ENCODE results near the gene RASSF3. TPM values are rescaled to one million over a fixed set of nuclear protein-coding genes. Genes with fewer than 3 reads are reported as not detected.

The RASSF3 gene
- total and polyA plus RNA-seq, 4 donors = 26.7 to 60.9 (median 33.5) TPM

GRCh38 chr12:64569923-64570691 is 40.2 kb upstream of the RASSF3 start:
- no peak for TF ChIP-seq CTCF (IDR thresholded peaks at IDR 0.05; ENCODE audit: control extremely low read depth, extremely low read depth)
- Histone ChIP-seq H3K4me1 (ENCODE audit: control insufficient read depth in 5 of 5, insufficient read depth in 5 of 5, low read length in 5 of 5) (peaks cover 0 to 8% (median 0%) of the 10 kb centered on the region in 5 donors), H3K27ac (ENCODE audit: low read depth in 1 of 2, low read length in 1 of 2) (no peak overlapping the region), H3K36me3 (ENCODE audit: control insufficient read depth in 4 of 4, insufficient read depth in 4 of 4, low read length in 4 of 4) (no peaks in the 10 kb centered on the region), H3K9ac (ENCODE audit: insufficient read depth in 1 of 2, low read length in 2 of 2) (no peak overlapping the region), H3K9me3 (ENCODE audit: control insufficient read depth in 4 of 4, insufficient read depth in 3 of 4, low read length in 3 of 4) (peaks cover 0 to 4% (median 2%) of the 10 kb centered on the region in 4 donors), H3K27me3 (ENCODE audit: control insufficient read depth in 3 of 3, insufficient read depth in 3 of 3, low read length in 2 of 3) (no peaks in the 10 kb centered on the region), H3K4me3 (no peak overlapping the region)
- 84 to 92% methylated on average over 6 of the region's 6 CpGs for WGBS, 2 donors
- no peak for ATAC-seq (ENCODE audit: insufficient read depth, low FRiP score)
- no peak for DNase-seq

GRCh38 chr12:64571411-64571810 is 38.9 kb upstream of the RASSF3 start:
- no peak for ATAC-seq (ENCODE audit: insufficient read depth, low FRiP score)
- Histone ChIP-seq H3K4me3 (no peak overlapping the region), H3K27me3 (ENCODE audit: control insufficient read depth in 3 of 3, insufficient read depth in 3 of 3, low read length in 2 of 3) (no peaks in the 10 kb centered on the region), H3K27ac (ENCODE audit: low read depth in 1 of 2, low read length in 1 of 2) (no peak overlapping the region), H3K36me3 (ENCODE audit: control insufficient read depth in 4 of 4, insufficient read depth in 4 of 4, low read length in 4 of 4) (no peaks in the 10 kb centered on the region), H3K4me1 (ENCODE audit: control insufficient read depth in 5 of 5, insufficient read depth in 5 of 5, low read length in 5 of 5) (peaks cover 0 to 8% (median 0%) of the 10 kb centered on the region in 5 donors), H3K9ac (ENCODE audit: insufficient read depth in 1 of 2, low read length in 2 of 2) (no peak overlapping the region), H3K9me3 (ENCODE audit: control insufficient read depth in 4 of 4, insufficient read depth in 3 of 4, low read length in 3 of 4) (peaks cover 0 to 4% (median 2%) of the 10 kb centered on the region in 4 donors)
- DNase-seq = no peak
- WGBS, 2 donors = 76 to 83% methylated on average over 2 of the region's 2 CpGs
- TF ChIP-seq CTCF (IDR thresholded peaks at IDR 0.05; ENCODE audit: control extremely low read depth, extremely low read depth) = no peak

- Histone ChIP-seq H3K27ac (ENCODE audit: low read depth in 1 of 2, low read length in 1 of 2) (no peak overlapping the region), H3K9ac (ENCODE audit: insufficient read depth in 1 of 2, low read length in 2 of 2) (no peak overlapping the region), H3K9me3 (ENCODE audit: control insufficient read depth in 4 of 4, insufficient read depth in 3 of 4, low read length in 3 of 4) (peaks cover 0 to 4% (median 2%) of the 10 kb centered on the region in 4 donors), H3K4me3 (no peak overlapping the region), H3K4me1 (ENCODE audit: control insufficient read depth in 5 of 5, insufficient read depth in 5 of 5, low read length in 5 of 5) (peaks cover 0 to 9% (median 0%) of the 10 kb centered on the region in 5 donors), H3K36me3 (ENCODE audit: control insufficient read depth in 4 of 4, insufficient read depth in 4 of 4, low read length in 4 of 4) (no peaks in the 10 kb centered on the region), H3K27me3 (ENCODE audit: control insufficient read depth in 3 of 3, insufficient read depth in 3 of 3, low read length in 2 of 3) (no peaks in the 10 kb centered on the region)
- TF ChIP-seq CTCF (IDR thresholded peaks at IDR 0.05; ENCODE audit: control extremely low read depth, extremely low read depth) = no peak
- no peak for DNase-seq
- ATAC-seq (ENCODE audit: insufficient read depth, low FRiP score) = no peak
- 92% methylated on average over 2 of the region's 2 CpGs for WGBS, 2 donors
Measured at GRCh38 chr12:64572241-64572640, 38.1 kb upstream of the RASSF3 start.

All from lung (tissue), 12 donors.